GM23338 (cell line): ENCODE data around the gene GHR. TPM values are rescaled to one million over a fixed set of nuclear protein-coding genes. Genes with fewer than 3 reads are reported as not detected.

Experiments used
- ATAC-seq: fragments of 200-7000 bp; cut with Tn5 transposase; 3 replicates; pipeline ENCODE4 v1.9.1; 2020
- DNase-seq: peaks from one replicate; pipeline ENCODE4 v3.0.0-alpha.2; 2015; ENCODE audit warnings: low spot score
- H2AFZ ChIP-seq: fragments of 200-600 bp; sonication (generic); 2 replicates; pipeline ENCODE4 v1.8.0; 2016; ENCODE audit warnings: antibody characterized with exemption, mild to moderate bottlenecking, moderate library complexity
- H3F3A ChIP-seq: fragments of 200-600 bp; sonication (generic); replicated peaks from 2 replicates; pipeline ENCODE4 v1.8.0; 2017; ENCODE audit warnings: antibody characterized with exemption, mixed run types, low read depth
- H3K27ac ChIP-seq: fragments of 200-600 bp; sonication (generic); 2 replicates; pipeline ENCODE4 v1.6.1; 2016; ENCODE audit warnings: low read depth
- H3K27me3 ChIP-seq: fragments of 200-600 bp; sonication (generic); 2 replicates; pipeline ENCODE4 v1.8.0; 2016; ENCODE audit warnings: mild to moderate bottlenecking, mixed run types, moderate library complexity; ENCODE audit not compliant: insufficient read depth
- H3K36me3 ChIP-seq: fragments of 200-600 bp; sonication (generic); 2 replicates; pipeline ENCODE4 v1.8.0; 2016; ENCODE audit warnings: mild to moderate bottlenecking; ENCODE audit not compliant: insufficient read depth
- H3K4me1 ChIP-seq: fragments of 200-600 bp; sonication (generic); 2 replicates; pipeline ENCODE4 v1.8.0; 2016; ENCODE audit warnings: mild to moderate bottlenecking, moderate library complexity; ENCODE audit not compliant: insufficient read depth
- H3K4me2 ChIP-seq: fragments of 200-600 bp; sonication (generic); 2 replicates; pipeline ENCODE4 v1.7.1; 2017; ENCODE audit warnings: mixed run types
- H3K4me3 ChIP-seq: fragments of 200-600 bp; sonication (generic); 2 replicates; pipeline ENCODE4 v1.6.1; 2016; ENCODE audit warnings: mixed run types
- H3K79me2 ChIP-seq: fragments of 200-600 bp; sonication (generic); replicated peaks from 2 replicates; pipeline ENCODE4 v1.8.0; 2017; ENCODE audit warnings: mild to moderate bottlenecking; ENCODE audit not compliant: insufficient read depth
- H3K9me2 ChIP-seq: fragments of 200-600 bp; sonication (generic); 2 replicates; pipeline ENCODE4 v1.8.0; 2017; ENCODE audit not compliant: insufficient read depth
- H4K20me1 ChIP-seq: fragments of 200-600 bp; sonication (generic); replicated peaks from 2 replicates; pipeline ENCODE4 v1.8.0; 2017; ENCODE audit warnings: mild to moderate bottlenecking; ENCODE audit not compliant: insufficient read depth
- H3K27ac Mint-ChIP-seq: 2 replicates; pipeline ENCODE4 v1.8.0; 2020; ENCODE audit warnings: inconsistent platforms, mild to moderate bottlenecking, moderate library complexity, mixed read lengths
- H3K27me3 Mint-ChIP-seq: 3 replicates; pipeline ENCODE4 v1.8.0; 2022; ENCODE audit warnings: low read depth, mild to moderate bottlenecking, moderate library complexity, mixed read lengths, inconsistent platforms; ENCODE audit not compliant: insufficient read depth, poor library complexity
- H3K36me3 Mint-ChIP-seq: 3 replicates; pipeline ENCODE4 v1.8.0; 2021; ENCODE audit warnings: low read depth, mild to moderate bottlenecking, inconsistent platforms, moderate library complexity, mixed read lengths
- H3K4me1 Mint-ChIP-seq: 3 replicates; pipeline ENCODE4 v1.8.0; 2020; ENCODE audit warnings: mild to moderate bottlenecking, inconsistent platforms, mixed read lengths
- H3K4me3 Mint-ChIP-seq: 3 replicates; pipeline ENCODE4 v1.8.0; 2021; ENCODE audit warnings: moderate library complexity, mild to moderate bottlenecking, inconsistent platforms, mixed read lengths
- H3K9me3 Mint-ChIP-seq: 3 replicates; pipeline ENCODE4 v1.8.0; 2020; ENCODE audit warnings: moderate library complexity, mild to moderate bottlenecking, inconsistent platforms, mixed read lengths
- CREB1 ChIP-seq: fragments of 250-450 bp; sonication (Bioruptor Pico); IDR thresholded peaks from 2 replicates; pipeline ENCODE4 v1.5.0; 2020; ENCODE audit warnings: low read depth, mild to moderate bottlenecking, moderate library complexity
- CTCF ChIP-seq, 2 experiments: fragments of 200-600 bp in 1 of 2; sonication (generic) in 1 of 2; conservative IDR thresholded peaks; 2 replicates each; pipeline versions ENCODE4 v1.5.1 to v1.6.1; 2016 to 2017; ENCODE audit warnings: antibody characterized with exemption in 2 of 2, low read depth in 2 of 2, mild to moderate bottlenecking in 2 of 2, moderate library complexity in 1 of 2
- EZH2 ChIP-seq: fragments of 200-600 bp; sonication (generic); IDR thresholded peaks from one replicate; pipeline ENCODE4 v1.8.0; 2017; ENCODE audit warnings: antibody characterized with exemption, mild to moderate bottlenecking, low read depth; ENCODE audit not compliant: unreplicated experiment
- EZH2phosphoT487 ChIP-seq: fragments of 200-600 bp; sonication (generic); IDR thresholded peaks from one replicate; pipeline ENCODE4 v1.8.1; 2018; ENCODE audit warnings: antibody characterized with exemption; ENCODE audit not compliant: unreplicated experiment
- JUNB ChIP-seq: IDR thresholded peaks from one replicate; pipeline ENCODE4 v1.6.1; 2016; ENCODE audit warnings: antibody characterized with exemption; ENCODE audit not compliant: unreplicated experiment
- NANOG ChIP-seq: IDR thresholded peaks from 2 replicates; pipeline ENCODE4 v1.6.1; 2016; ENCODE audit warnings: antibody characterized with exemption, borderline replicate concordance
- POLR2AphosphoS5 ChIP-seq: IDR thresholded peaks from 2 replicates; pipeline ENCODE4 v1.6.1; 2016; ENCODE audit warnings: antibody characterized with exemption, low read depth
- STAT1 ChIP-seq: IDR thresholded peaks from one replicate; pipeline ENCODE4 v1.6.1; 2016; ENCODE audit warnings: antibody characterized with exemption; ENCODE audit not compliant: unreplicated experiment
- ZNF114 ChIP-seq: fragments of 250-450 bp; sonication (Bioruptor Pico); IDR thresholded peaks from 2 replicates; pipeline ENCODE4 v1.5.0; 2020; ENCODE audit warnings: mild to moderate bottlenecking, moderate library complexity
- ZNF331 ChIP-seq: fragments of 250-450 bp; sonication (Bioruptor Pico); IDR thresholded peaks from 2 replicates; pipeline ENCODE4 v1.5.0; 2020; ENCODE audit warnings: low read depth, mild to moderate bottlenecking, moderate library complexity
- ZNF462 ChIP-seq: fragments of 250-450 bp; sonication (Bioruptor Pico); IDR thresholded peaks from 2 replicates; pipeline ENCODE4 v1.5.0; 2020; ENCODE audit warnings: mild to moderate bottlenecking, moderate library complexity
- polyA plus RNA-seq: library from polyadenylated mRNA; unstranded; fragments of >200 nt; fragmentation: Nextera tagmentation; extraction: Ambion mirVana; gene quantifications from 2 replicates; pipeline ENCODE4 v1.2.1, GENCODE V29; 2016
- total RNA-seq: library from RNA; depleted of rRNA; stranded (reverse); fragments of >200 nt; shearing (Covaris generic); gene quantifications from 2 replicates; pipeline ENCODE4 v1.2.3, GENCODE V29; 2014
- TF ChIP-seq, protein P1 (sequence below): IDR thresholded peaks from one replicate; pipeline ENCODE4 v1.6.1; 2018; ENCODE audit warnings: antibody characterized with exemption; ENCODE audit not compliant: unreplicated experiment
- TF ChIP-seq, protein P2 (sequence below): IDR thresholded peaks from 2 replicates; pipeline ENCODE4 v1.6.1; 2016; ENCODE audit warnings: antibody characterized with exemption

GHR gene
- total and polyA plus RNA-seq, 2 experiments from 2014 or later, result 0.21 to 1.9 TPM

GRCh38 chr5:42436051-42436450, 12.8 kb downstream of the GHR start:
- H2AFZ ChIP-seq, result no peak overlapping the region
- H3K4me1 Mint-ChIP-seq, result no peaks in the 10 kb centered on the region
- no peaks in the 10 kb centered on the region for H3K27me3 ChIP-seq
- H3K27ac ChIP-seq, result no peak overlapping the region
- H3K9me2 ChIP-seq, result no peaks in the 10 kb centered on the region
- H3F3A ChIP-seq, result no peaks in the 10 kb centered on the region
- ATAC-seq, result no peak
- no peak overlapping the region for H3K4me3 ChIP-seq
- peaks cover 6% of the 10 kb centered on the region; the same call in 2 of the 3 replicates for H3K9me3 Mint-ChIP-seq
- H3K4me3 Mint-ChIP-seq, result no peak overlapping the region
- H4K20me1 ChIP-seq, result no peaks in the 10 kb centered on the region
- H3K79me2 ChIP-seq, result no peaks in the 10 kb centered on the region
- H3K36me3 Mint-ChIP-seq, result no peaks in the 10 kb centered on the region
- DNase-seq, result no peak
- H3K36me3 ChIP-seq, result no peaks in the 10 kb centered on the region
- TF ChIP-seq CTCF (conservative IDR thresholded peaks at IDR 0.05; ENCODE audit: low read depth in 2 of 2) (no peak), POLR2AphosphoS5 (no peak), JUNB (no peak), EZH2 (no peak), STAT1 (no peak), ZNF462 (CRISPR knock-in tag) (no peak), ZNF114 (CRISPR knock-in tag) (no peak), EZH2phosphoT487 (no peak), NANOG (no peak), CREB1 (no peak), ZNF331 (CRISPR knock-in tag) (no peak)
- TF ChIP-seq, protein P1, sequence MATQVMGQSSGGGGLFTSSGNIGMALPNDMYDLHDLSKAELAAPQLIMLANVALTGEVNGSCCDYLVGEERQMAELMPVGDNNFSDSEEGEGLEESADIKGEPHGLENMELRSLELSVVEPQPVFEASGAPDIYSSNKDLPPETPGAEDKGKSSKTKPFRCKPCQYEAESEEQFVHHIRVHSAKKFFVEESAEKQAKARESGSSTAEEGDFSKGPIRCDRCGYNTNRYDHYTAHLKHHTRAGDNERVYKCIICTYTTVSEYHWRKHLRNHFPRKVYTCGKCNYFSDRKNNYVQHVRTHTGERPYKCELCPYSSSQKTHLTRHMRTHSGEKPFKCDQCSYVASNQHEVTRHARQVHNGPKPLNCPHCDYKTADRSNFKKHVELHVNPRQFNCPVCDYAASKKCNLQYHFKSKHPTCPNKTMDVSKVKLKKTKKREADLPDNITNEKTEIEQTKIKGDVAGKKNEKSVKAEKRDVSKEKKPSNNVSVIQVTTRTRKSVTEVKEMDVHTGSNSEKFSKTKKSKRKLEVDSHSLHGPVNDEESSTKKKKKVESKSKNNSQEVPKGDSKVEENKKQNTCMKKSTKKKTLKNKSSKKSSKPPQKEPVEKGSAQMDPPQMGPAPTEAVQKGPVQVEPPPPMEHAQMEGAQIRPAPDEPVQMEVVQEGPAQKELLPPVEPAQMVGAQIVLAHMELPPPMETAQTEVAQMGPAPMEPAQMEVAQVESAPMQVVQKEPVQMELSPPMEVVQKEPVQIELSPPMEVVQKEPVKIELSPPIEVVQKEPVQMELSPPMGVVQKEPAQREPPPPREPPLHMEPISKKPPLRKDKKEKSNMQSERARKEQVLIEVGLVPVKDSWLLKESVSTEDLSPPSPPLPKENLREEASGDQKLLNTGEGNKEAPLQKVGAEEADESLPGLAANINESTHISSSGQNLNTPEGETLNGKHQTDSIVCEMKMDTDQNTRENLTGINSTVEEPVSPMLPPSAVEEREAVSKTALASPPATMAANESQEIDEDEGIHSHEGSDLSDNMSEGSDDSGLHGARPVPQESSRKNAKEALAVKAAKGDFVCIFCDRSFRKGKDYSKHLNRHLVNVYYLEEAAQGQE, result no peak
- TF ChIP-seq, protein P2, sequence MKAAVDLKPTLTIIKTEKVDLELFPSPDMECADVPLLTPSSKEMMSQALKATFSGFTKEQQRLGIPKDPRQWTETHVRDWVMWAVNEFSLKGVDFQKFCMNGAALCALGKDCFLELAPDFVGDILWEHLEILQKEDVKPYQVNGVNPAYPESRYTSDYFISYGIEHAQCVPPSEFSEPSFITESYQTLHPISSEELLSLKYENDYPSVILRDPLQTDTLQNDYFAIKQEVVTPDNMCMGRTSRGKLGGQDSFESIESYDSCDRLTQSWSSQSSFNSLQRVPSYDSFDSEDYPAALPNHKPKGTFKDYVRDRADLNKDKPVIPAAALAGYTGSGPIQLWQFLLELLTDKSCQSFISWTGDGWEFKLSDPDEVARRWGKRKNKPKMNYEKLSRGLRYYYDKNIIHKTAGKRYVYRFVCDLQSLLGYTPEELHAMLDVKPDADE, result no peak
- no peaks in the 10 kb centered on the region for H3K27me3 Mint-ChIP-seq
- no peak overlapping the region for H3K27ac Mint-ChIP-seq
- no peaks in the 10 kb centered on the region for H3K4me1 ChIP-seq
- H3K4me2 ChIP-seq, result no peak overlapping the region
